ENCODE results near the gene GLA. TPM values are rescaled to one million over a fixed set of nuclear protein-coding genes. Genes with fewer than 3 reads are reported as not detected.

GLA gene
- total and polyA plus RNA-seq, 2 of the 4 experiments (the other 2 are of a cell fraction), result 27.9 to 38.7 TPM

- H2AFZ ChIP-seq (replicated peaks; ENCODE audit: low read length, poor library complexity), result peak within 1 kb of the TSS; percentile 85
- intact Hi-C loops (cut with micrococcal nuclease) (loop anchor here (1.0 kb wide), 1 partner anchor 42 kb away; no protein-coding TSS in a partner anchor), dilution Hi-C loops (cut with HindIII; ENCODE audit: low sequenced_read_pairs, unreplicated experiment) (no loop called here)
Observed at GRCh38 chrX:101390664-101391525, 16.8 kb downstream of the GLA start, which contains the start of gene RPL36A. Gene RPL36A (plus strand): TSS chrX:101391011. CDS start chrX:101391044, 33 bp downstream.

More at GRCh38 chrX:101390664-101391525, 16.8 kb downstream of the GLA start, which contains the start of gene RPL36A:
- Histone ChIP-seq H3K9me1 (ENCODE audit: insufficient read depth, low read length) (peaks cover 4% of the 10 kb centered on the region), H4K91ac (ENCODE audit: insufficient read depth, low read depth, low read length) (peak within 1 kb of the TSS; percentile 89), H2BK20ac (ENCODE audit: low read depth, low read length) (no peak within 1 kb of the TSS), H2BK15ac (ENCODE audit: low read depth, low read length) (peak within 1 kb of the TSS; percentile 18; the same call in 1 of the 3 replicates), H3K23ac (ENCODE audit: low read depth, low read length) (peak within 1 kb of the TSS; percentile 91), H3K27ac (ENCODE audit: insufficient read depth, low read length) (peak within 1 kb of the TSS; percentile 61), H3K79me1 (ENCODE audit: low read depth in 1 of 2, low read length in 2 of 2) (peaks cover 0 to 16% of the 10 kb centered on the region in 2 experiments; a peak in 2 of 4 replicates), H3K4ac (ENCODE audit: low read depth, low read length) (peak within 1 kb of the TSS; percentile 91), H2BK120ac (ENCODE audit: low read depth, low read length) (peak within 1 kb of the TSS; percentile 41), H3K9ac (ENCODE audit: low read depth, low read length) (peak within 1 kb of the TSS; percentile 91), H3K4me1 (ENCODE audit: control insufficient read depth, insufficient read depth, low read length) (no peaks in the 10 kb centered on the region), H4K20me1 (ENCODE audit: insufficient read depth, low read length) (peaks cover 13% of the 10 kb centered on the region; the same call in 1 of the 2 replicates), H4K8ac (ENCODE audit: low read depth in 2 of 2, low read length in 2 of 2) (peak within 1 kb of the TSS; percentile 88 to 96), H3K56ac (ENCODE audit: extremely low read depth, insufficient read depth, low read length) (peak within 1 kb of the TSS; percentile 66), H3K14ac (replicated peaks; ENCODE audit: low read depth, low read length) (peak within 1 kb of the TSS; percentile 96), H3K4me2 (ENCODE audit: low read depth, low read length) (peak within 1 kb of the TSS; percentile 96), H3K36me3 (ENCODE audit: control insufficient read depth, insufficient read depth, low read length) (peaks cover 9% of the 10 kb centered on the region; the same call in 1 of the 2 replicates), H4K5ac (ENCODE audit: low read depth, low read length) (peak within 1 kb of the TSS; percentile 91), H3K27me3 (ENCODE audit: control insufficient read depth, insufficient read depth, low read length) (peaks cover 9% of the 10 kb centered on the region; the same call in 1 of the 2 replicates), H2AK9ac (replicated peaks; ENCODE audit: low read depth, low read length, poor library complexity) (peak within 1 kb of the TSS; percentile 84), H3K18ac (ENCODE audit: low read depth, low read length) (peak within 1 kb of the TSS; percentile 39), H2BK5ac (ENCODE audit: low read depth, low read length, poor library complexity, severe bottlenecking) (peak within 1 kb of the TSS; percentile 49), H3K4me3 (ENCODE audit: insufficient read depth, low read depth, low read length) (peak within 1 kb of the TSS; percentile 74), H2AK5ac (ENCODE audit: low read depth, low read length) (peak within 1 kb of the TSS; percentile 95), H3K9me3 (ENCODE audit: control insufficient read depth, insufficient read depth, low read length) (no peaks in the 10 kb centered on the region)
- ChIA-PET POLR2A (ENCODE audit: unreplicated experiment) (interaction anchor here (0.5 kb wide), 1 partner anchor 116 kb away, joined by 3 read pairs; no protein-coding TSS in a partner anchor), CTCF (interaction anchor here (0.7 to 1.2 kb wide), 3 partner anchors 12 to 69 kb away, joined by 3 read pairs; no protein-coding TSS in a partner anchor)
- BruUV-seq (replicated peaks), result TSS peak; percentile 70
- in situ Hi-C loops (cut with MboI; ENCODE audit: low sequenced_read_pairs), result no loop called here
- WGBS, 2 experiments (ENCODE audit: extremely low coverage in 2 of 2, insufficient read length in 1 of 2), result 46% methylated on average over 18 of the region's 47 CpGs; no CpG with 5 or more reads in 1 of the 2 experiments
- ATAC-seq (ENCODE audit: low read depth), result peak; percentile 99
- no peak for TF ChIP-seq CHD1 (IDR thresholded peaks at IDR 0.05; ENCODE audit: low read depth, low read length)
- TF ChIP-seq POLR2A (IDR thresholded peaks at IDR 0.05; ENCODE audit: low read depth, low read length), result peak; percentile 98
- TF ChIP-seq CEBPB (IDR thresholded peaks at IDR 0.05; ENCODE audit: low read depth, low read length), result no peak
- peak; percentile 16; the same call in 1 of the 2 replicates for TF ChIP-seq SMC3 (IDR thresholded peaks at IDR 0.05; ENCODE audit: low read depth, low read length)
- TF ChIP-seq FOS (IDR thresholded peaks at IDR 0.05; ENCODE audit: low read depth, low read length), result no peak
- TF ChIP-seq MXI1 (IDR thresholded peaks at IDR 0.05; ENCODE audit: borderline replicate concordance, low read depth, low read length), result peak; percentile 66; the same call in 1 of the 2 replicates
- TF ChIP-seq RCOR1 (IDR thresholded peaks at IDR 0.05; ENCODE audit: insufficient replicate concordance, low read length), result no peak
- peak; percentile 74 for TF ChIP-seq CTCF (conservative IDR thresholded peaks at IDR 0.05; ENCODE audit: low read depth, low read length)
- no peak for TF ChIP-seq USF2 (IDR thresholded peaks at IDR 0.05; ENCODE audit: low read depth, low read length)
- TF ChIP-seq RAD21 (IDR thresholded peaks at IDR 0.05; ENCODE audit: low read length), result no peak; the same call in 1 of the 2 replicates
- TF ChIP-seq BHLHE40 (IDR thresholded peaks at IDR 0.05; ENCODE audit: low read depth, low read length), result no peak
- peak; percentile 89 for DNase-seq
